Colonic mucosa (tissue), 4 donors: ENCODE data around the gene CYFIP2. TPM values are rescaled to one million over a fixed set of nuclear protein-coding genes. Genes with fewer than 3 reads are reported as not detected.

Experiments
- DNase-seq: peaks from one replicate; pipeline ENCODE4 v3.0.0-alpha.2; 2020
- H3K27ac ChIP-seq: fragments of 200-600 bp; one replicate; pipeline ENCODE4 v1.8.0; 2021
- H3K27me3 ChIP-seq: fragments of 200-600 bp; one replicate; pipeline ENCODE4 v1.8.0; 2021
- H3K36me3 ChIP-seq: fragments of 200-600 bp; one replicate; pipeline ENCODE4 v1.8.0; 2021
- H3K4me1 ChIP-seq: fragments of 200-600 bp; one replicate; pipeline ENCODE4 v1.8.0; 2021; ENCODE audit warnings: mild to moderate bottlenecking
- H3K4me3 ChIP-seq: fragments of 200-600 bp; one replicate; pipeline ENCODE4 v1.8.0; 2021
- H3K9ac ChIP-seq, 2 donors: one replicate each; pipeline ENCODE4 v1.7.0; 2013; ENCODE audit warnings: control low read depth in 2 of 2, low read depth in 2 of 2, low read length in 2 of 2
- H3K9me3 ChIP-seq: fragments of 200-600 bp; one replicate; pipeline ENCODE4 v1.8.0; 2021
- CTCF ChIP-seq: fragments of 200-600 bp; IDR thresholded peaks from one replicate; pipeline ENCODE4 v1.8.0; 2022; ENCODE audit warnings: antibody characterized with exemption, mild to moderate bottlenecking
- intact Hi-C: fragments of 100-400 bp; cut with DNase I; formaldehyde crosslinking; loops from one replicate; pipeline ENCODE4 v1.14.1; 2022
- total RNA-seq, 2 donors: library from RNA; stranded (reverse); fragmentation: NEBNext Ultra II Directional in 1 of 2; extraction: Animal tissue kit (Norgen Biotek cat#: 25700) in 1 of 2; gene quantifications; one replicate each; pipeline ENCODE4 v1.2.1, GENCODE V29; 2021
- donor health status: healthy.
- donor health status: DM: no; HTN: no; CAD: no.
- donor health status: DM: no; HTN: no; CAD: no.

The CYFIP2 gene
- total RNA-seq, 2 donors from 2014 or later, result 22.4 to 26.1 TPM

DNA sequence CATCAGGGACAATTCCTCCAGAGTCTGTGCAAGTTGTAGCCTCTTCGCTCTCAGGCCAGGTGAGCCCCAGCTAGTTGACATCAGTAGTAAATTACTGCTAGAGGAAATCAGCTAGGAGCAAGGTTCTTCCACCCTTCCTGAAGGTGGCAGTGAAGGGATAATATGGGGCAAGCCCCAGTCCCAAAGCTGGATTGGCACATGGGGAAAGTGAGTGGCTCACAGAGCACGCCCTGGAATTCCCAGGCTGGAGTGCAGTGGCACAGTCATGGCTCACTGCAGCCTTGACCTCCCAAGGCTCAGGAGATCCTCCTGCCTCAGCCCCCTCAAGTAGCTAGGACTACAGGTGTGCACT is 82.1 kb downstream of the CYFIP2 start:
- intact Hi-C loops, result no loop called here
- no peak for DNase-seq
- no peaks in the 10 kb centered on the region for H3K27me3 ChIP-seq

GRCh38 chr5:157350939-157351801 is 85.2 kb downstream of the CYFIP2 start:
- Histone ChIP-seq H3K9me3 (no peaks in the 10 kb centered on the region), H3K4me1 (no peaks in the 10 kb centered on the region), H3K9ac (no peak overlapping the region), H3K27me3 (no peaks in the 10 kb centered on the region), H3K4me3 (no peak overlapping the region), H3K27ac (no peak overlapping the region), H3K36me3 (no peaks in the 10 kb centered on the region)
- intact Hi-C loops, result no loop called here
- TF ChIP-seq CTCF, result no peak
- DNase-seq, result no peak

More for the DNA sequence above, 82.1 kb downstream of the CYFIP2 start:
- Histone ChIP-seq H3K9me3 (no peaks in the 10 kb centered on the region), H3K9ac (no peak overlapping the region), H3K4me3 (no peak overlapping the region), H3K36me3 (no peaks in the 10 kb centered on the region), H3K27ac (no peak overlapping the region), H3K4me1 (no peaks in the 10 kb centered on the region)
- TF ChIP-seq CTCF, result no peak

GRCh38 chr5:157351802-157352092 is 85.8 kb downstream of the CYFIP2 start:
- Histone ChIP-seq H3K4me3 (no peak overlapping the region), H3K4me1 (no peaks in the 10 kb centered on the region), H3K27ac (no peak overlapping the region), H3K36me3 (no peaks in the 10 kb centered on the region), H3K9me3 (no peaks in the 10 kb centered on the region), H3K9ac (no peak overlapping the region), H3K27me3 (no peaks in the 10 kb centered on the region)
- no peak for DNase-seq
- TF ChIP-seq CTCF, result no peak
- intact Hi-C loops, result no loop called here

DNA sequence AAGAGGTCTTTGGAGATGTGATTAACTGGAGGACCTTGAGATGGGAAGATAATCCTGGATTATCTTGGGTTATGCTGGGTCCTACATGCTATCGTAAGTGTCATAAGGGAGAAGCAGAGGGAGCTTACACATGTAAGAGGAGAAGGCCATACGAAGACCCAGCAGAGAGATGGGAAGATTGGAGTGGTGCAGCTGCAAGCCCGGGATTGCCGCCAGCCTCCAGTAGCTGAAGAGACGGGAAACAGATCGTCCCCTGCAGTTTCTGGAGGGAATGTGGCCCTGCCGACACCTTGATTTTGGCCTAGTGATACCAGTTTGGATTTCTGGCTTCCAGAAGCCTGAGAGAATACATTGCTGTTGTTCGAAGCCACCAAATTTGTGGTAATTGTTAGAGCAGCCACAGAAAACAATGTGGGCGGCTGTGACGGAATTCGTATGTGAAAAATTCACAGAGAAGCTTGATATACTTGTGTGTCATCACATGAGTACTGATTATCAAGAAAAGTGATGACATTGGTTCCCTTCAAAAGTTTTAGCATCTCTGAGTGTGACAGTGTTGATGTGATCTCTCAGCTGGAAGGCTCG is 86.9 kb downstream of the CYFIP2 start:
- Histone ChIP-seq H3K4me1 (no peaks in the 10 kb centered on the region), H3K9ac (no peak overlapping the region), H3K4me3 (no peak overlapping the region), H3K9me3 (no peaks in the 10 kb centered on the region), H3K36me3 (no peaks in the 10 kb centered on the region), H3K27me3 (no peaks in the 10 kb centered on the region), H3K27ac (no peak overlapping the region)
- TF ChIP-seq CTCF, result no peak
- DNase-seq, result no peak
- intact Hi-C loops, result no loop called here

DNA sequence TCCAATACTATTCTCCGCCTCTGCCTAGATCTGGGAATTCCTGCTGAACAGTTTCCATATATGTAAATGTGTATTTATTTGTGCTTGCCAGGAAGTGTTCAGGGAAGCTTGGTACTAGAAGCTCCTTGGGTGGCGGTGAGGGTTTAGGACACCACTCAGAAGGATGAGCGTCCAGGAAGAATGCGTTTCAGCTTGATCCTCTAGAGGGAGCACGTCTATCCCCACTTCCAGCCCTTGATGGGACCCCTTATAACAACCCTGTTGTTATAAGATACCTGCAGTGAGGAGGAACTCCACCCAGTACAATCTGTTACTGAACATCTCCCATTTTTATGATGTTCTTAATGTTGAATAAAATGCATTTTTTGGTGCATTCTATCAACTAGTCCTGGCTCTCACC is 88.9 kb downstream of the CYFIP2 start:
- intact Hi-C loops, result no loop called here
- H3K4me3 ChIP-seq, result no peak overlapping the region
- DNase-seq, result no peak
- H3K36me3 ChIP-seq, result no peaks in the 10 kb centered on the region
- no peak overlapping the region for H3K27ac ChIP-seq
- no peaks in the 10 kb centered on the region for H3K4me1 ChIP-seq
- no peaks in the 10 kb centered on the region for H3K9me3 ChIP-seq
- no peak for TF ChIP-seq CTCF
- H3K9ac ChIP-seq, result no peak overlapping the region
- H3K27me3 ChIP-seq, result no peaks in the 10 kb centered on the region
